HG03045 (cell line): ENCODE measurements around the gene TTC23L.
"Not testable (repeated sequence)": the region's sequence is repeated elsewhere in the genome, so short reads cannot be mapped to it uniquely, and the experiment has no call there.

Source experiments
- ATAC-seq: cut with Tn5 transposase; IDR thresholded peaks from one replicate; pipeline ENCODE4 v1.9.1; 2021; ENCODE audit warnings: mild to moderate bottlenecking, moderate library complexity; ENCODE audit not compliant: unreplicated experiment

The TTC23L gene, protein sequence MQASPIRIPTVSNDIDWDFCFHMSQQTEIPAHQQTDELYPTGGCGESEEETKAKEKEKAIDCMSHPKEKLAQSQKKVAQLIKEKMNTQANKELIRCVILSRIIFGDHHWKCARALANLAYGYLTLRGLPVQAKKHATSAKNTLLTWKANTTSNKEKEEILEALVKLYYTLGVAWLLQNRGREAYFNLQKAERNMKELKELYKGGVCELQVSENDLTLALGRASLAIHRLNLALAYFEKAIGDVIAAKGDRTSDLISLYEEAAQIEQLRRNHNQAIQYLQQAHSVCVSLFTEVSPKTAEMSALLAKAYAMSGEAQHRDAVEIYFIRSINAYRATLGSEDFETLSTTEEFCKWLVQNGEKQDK

DNA sequence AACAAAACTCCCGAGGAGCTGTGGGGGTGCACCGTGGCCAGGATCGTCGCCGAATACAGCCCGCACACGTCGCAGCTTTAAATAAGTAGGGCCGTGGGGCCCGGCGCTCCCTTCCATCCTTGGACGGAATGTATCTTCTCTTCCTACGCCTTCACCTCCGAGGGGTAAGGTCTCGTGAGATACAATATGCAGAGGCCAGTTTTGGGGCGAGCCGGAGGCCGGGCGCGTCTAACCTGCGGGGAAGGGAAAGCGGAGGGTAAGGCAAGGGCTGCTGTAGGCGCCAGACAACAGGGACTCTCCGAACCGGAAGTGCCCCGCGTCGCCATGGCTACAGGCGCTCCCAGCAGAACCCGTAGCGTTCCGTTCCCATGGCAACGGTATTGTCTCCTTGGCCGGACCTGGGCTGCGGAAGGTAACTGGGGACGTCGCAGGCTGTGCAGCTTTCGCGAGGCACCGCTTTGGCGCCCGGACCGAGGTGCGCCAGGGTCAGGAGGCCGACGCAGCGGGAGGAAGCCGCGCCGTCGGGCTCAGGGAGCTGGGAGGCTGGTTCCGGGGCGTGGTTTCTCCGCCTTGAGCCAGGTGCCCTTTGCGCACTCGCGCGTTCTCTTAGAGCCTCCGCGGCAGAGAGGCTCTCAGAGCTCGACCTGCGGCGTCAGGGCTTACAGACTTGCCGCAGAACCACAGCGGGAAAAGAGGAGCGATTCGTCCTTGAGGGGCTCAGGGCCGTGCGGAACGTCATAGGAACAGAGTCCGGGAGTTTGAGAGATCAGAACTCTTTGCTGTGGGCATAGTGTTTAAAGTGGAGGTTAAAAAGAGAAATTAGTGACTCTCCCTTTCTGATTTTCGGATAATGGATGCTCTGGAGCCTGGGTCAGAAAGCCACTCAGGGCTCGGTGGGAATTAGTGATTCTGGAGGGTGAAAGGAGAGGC is at the start of gene TTC23L:
TSS of gene TTC23L (plus strand) at position 380 of the 930 bp plus-strand sequence. CDS start 1,508 bp downstream, outside the sequence.
- peak; percentile 98 for ATAC-seq

DNA sequence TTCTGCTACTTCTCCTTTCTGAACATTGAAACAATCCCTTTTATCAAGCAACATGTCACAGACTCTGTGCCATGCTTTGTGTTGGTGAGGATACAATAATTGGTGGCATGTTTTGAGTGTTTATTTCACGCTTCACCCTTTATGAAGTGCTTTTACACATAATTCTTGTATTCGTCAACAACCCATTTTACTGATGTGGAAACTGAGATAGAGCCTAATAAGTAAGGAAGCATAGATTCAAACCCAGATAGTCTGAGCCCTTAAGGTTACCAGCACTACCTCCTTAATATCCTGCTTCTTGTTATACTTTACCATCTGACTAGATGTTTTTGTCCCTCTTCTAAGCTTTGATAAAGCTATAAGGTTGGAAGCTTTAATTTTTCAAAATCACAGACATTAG is 49.3 kb upstream of the TTC23L start:
- no peak for ATAC-seq

DNA sequence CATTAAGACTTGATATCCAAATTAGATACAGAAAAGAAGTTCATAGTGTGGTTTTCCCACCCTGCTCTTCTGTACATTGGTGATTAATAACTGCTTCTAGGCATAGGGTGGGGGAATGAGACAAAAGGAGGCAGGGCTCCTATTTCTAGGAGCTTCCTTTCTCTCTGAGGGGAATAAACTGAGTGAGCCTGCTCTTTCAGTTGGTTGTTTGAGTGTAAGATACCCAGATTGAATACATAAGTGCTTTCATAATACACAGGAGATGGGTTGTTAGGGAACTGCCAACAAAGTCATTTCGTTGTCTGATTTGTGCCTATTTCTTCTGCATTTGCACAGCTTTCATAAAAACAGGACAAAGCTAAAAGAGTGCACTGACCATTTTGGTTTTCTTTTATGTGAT is 48.9 kb upstream of the TTC23L start:
- no peak for ATAC-seq

DNA sequence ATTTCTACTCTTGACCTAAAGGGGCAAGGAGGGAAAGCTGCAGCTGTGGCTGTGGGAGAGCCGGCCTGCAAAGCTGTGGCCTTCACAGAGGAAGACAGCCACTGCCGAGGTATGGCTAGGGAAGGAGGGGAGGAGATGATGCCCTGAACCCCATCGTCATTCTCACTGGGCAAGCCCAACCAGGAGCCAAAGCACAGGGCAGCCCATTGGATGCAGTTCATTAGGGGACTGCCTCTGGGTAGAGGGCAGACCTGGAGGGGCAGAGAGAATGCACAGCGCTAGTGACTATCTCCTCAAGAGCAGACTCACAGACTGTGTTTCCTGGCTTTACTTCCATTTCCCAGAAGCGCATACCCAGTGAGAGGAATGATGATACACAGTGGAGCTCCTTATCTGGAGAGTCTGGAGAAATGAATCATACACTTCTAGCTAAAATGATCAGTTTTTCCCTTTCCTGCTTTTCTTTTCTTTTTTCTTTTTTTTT is 47.2 kb upstream of the TTC23L start:
- no peak for ATAC-seq

DNA sequence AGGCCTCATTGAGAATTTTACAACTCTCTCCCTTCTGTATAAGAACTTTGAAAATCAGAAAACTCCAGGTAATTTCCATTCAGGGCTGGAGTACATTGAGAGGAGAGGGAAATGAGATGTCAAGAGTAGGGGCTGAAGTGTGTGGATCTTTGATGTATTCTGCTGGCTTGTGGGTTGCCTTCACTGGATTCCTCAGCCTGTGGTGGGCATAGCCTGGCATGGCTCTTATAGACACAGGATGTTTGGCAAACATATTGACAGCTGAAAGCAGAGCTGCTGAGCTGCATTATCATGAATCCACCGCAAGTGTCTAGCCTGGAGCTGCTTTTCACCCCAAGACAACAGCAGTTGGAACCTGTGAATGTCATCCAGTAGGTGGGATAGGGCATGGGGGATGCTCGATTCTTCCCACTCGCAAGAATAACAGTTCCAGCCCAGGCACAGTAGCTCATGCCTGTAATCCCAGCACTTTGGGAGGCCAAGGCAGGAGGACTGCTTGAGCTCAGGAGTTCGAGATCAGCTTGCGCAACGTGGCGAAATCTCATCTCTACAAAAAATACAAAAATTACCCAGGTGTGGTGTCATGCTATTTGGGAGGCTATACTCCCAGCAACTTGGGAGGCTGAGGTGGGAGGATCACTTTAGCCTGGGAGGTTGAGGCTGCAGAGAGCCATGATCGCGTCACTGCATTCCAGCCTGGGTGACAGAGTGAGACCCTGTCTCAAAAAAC is 36.0 kb upstream of the TTC23L start:
- ATAC-seq, result no peak

DNA sequence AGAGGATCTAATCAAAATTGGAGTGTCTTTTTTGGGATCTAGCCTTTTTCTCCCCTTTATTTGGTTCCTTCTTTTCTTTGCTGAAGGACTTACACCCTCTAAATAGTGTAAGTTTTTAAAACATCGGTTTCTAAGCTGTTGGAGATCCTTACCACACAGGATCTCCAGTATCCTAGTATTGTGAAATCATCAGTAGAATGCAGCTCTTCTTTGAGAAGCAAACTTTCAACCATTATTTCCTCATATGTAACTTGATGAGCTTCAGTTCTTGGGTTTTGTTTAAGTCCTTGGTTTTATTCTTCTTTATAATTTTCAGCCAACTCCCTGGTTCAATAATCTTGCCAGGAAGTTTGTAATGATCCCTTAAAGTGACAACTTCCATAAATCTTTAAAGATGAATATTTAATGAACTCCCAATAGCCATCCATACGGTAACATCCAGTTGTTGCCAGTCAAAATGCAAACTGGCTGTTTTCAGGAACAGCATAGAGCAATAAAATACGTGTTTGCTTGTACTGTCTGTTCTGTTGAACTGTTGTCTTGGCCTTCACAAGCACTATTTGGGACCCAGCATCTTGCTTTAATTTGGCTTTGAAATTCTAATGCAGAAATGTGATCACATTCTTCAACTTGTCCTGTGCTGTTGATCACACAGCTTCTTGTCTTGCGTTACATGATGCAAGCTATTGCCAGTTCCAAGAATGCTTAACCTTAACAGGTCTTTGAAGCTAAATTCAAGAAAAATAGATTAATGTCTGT is 34.8 kb upstream of the TTC23L start:
- ATAC-seq, result no peak

DNA sequence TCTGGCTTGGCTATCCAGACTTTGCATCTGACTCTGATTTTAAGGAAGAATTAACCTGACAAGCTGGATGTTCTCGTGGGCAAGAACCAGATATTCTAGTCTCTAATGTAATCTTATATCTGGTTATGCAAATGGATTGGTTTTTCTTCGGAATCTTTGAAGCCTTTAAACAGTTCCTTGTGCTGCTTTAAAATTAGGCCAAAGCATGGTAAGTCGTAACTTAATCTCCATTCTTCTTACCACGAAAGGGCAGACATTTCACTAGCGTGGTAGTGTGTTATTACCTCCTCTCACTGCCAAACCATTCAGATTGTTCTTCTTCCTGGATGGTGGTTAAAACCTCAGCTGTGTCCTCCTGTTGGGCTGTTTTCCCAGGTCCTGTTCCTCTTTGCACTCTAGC is 34.1 kb upstream of the TTC23L start:
- no peak for ATAC-seq

DNA sequence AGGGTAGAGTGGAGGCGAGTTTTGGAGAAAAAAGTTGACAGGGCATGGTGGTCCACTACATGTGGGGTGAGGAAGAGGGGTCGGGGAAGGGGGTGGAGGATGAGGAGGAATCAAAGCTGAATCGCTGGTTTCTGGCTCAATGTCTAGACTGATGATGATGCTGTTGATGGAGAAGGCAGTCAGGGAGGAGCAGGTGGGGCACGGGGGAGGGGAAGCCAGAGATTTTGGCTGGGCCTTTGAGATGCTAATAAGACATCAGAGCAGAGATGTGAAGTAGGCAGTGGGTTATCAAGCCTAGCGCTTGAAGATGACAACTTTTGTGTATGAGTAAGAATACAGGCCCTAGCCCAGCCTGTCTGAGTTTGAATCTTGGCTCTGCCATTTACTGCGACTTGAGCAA is 32.4 kb upstream of the TTC23L start:
- ATAC-seq, result no peak

DNA sequence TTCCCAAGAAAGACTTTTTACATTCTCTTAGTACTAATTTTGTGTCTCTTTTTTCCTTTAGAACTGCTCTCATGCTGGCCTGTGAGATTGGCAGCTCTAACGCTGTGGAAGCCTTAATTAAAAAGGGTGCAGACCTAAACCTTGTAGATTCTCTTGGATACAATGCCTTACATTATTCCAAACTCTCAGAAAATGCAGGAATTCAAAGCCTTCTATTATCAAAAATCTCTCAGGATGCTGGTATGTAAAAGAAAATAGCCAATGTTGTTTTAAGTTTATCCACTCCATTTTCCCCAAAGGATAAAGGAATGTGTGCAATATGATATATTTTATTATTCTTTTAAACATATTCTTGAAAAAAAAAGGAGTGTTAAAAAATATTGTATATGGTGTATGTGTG is 27.3 kb upstream of the TTC23L start:
- ATAC-seq, result no peak

DNA sequence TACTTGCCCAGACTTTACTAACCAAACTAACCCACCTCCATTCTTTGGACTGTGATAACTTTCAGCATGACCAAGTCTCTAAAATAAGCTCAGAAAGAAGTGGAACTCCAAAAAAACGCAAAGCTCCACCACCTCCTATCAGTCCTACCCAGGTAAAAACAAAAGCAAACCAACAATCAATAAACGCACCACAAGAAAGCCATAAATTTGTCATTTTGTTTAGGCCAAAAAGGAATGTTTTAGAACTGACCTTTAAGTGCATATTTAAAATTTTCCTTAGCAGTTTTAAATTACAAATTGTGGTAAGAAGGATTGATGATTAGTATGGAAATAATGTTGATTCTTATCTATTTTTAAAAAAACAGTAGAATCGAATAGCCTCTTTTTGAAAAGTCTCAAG is 25.5 kb upstream of the TTC23L start:
- ATAC-seq, result no peak

DNA sequence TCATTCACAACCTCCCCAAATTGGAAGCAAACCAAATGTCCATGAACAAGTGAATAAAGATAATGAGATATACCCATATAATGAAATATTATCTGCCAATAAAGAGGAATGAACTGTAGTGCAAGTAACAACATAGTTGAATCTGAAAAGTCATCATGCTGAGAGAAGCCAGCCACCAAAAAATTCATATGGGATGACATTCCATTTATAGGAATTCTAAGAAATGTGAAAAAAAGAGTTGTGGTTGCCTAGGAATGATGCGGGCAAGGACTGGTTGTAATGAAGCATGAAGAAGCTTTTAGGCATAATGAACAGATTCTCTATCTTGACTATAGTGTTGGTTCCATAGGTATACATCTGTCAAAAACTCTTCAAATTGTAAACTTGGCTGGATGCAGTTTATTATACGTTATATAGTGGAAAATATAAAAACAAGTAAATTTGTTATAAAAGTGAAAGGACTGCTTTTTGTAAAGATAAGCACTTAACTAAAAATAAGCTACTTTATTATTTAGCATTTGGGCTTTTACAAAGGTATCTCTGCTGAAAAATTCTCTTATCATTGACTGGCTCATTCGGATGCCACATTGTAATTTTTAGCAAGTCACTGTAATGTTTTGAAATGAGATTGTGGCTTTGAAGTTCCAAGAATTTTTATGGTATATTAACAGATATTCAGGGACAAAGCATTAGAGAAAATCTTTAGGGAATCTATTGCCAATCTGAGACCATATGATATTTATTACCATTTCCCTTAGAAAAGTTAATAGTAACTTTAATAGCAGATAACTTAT is 21.2 kb upstream of the TTC23L start:
- ATAC-seq, result no peak

DNA sequence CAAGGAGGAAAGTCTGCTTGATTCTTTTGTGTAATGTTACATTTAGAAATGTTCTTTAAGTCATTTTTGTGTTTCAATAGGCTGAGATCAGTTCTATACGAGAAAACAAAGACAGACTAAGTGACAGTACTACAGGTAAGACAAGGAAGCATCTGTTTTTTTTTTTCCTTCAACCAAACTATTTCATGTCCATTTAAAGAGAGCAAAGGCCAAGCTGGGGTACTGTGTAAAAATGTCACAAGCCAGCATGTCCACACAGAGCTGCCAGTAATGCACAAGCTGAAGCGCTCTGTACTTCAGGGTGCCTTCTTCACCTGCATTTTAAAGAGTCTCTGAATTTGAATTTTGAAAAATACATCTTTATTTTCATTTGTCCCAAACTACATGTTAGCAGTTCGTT is 20.2 kb upstream of the TTC23L start:
- ATAC-seq, result no peak

DNA sequence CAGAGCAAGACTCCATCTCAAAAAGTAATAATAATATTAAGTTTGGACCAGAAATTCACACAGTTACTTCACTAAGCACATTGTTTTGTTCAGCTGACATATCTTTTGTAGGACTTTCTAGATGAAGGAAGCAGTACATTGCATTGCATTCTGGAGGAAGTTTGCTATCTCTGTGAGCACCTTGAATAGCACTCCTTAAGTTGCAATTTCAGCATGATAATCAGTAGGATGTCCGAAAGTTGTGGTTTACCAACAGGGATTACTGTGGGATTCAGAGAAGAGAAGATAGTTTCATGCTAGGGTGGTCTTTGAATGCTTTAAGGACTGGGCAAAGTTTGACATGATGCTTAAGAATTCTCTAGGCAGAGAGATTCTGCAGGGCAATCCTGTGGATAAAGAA is 18.4 kb upstream of the TTC23L start:
- no peak for ATAC-seq

DNA sequence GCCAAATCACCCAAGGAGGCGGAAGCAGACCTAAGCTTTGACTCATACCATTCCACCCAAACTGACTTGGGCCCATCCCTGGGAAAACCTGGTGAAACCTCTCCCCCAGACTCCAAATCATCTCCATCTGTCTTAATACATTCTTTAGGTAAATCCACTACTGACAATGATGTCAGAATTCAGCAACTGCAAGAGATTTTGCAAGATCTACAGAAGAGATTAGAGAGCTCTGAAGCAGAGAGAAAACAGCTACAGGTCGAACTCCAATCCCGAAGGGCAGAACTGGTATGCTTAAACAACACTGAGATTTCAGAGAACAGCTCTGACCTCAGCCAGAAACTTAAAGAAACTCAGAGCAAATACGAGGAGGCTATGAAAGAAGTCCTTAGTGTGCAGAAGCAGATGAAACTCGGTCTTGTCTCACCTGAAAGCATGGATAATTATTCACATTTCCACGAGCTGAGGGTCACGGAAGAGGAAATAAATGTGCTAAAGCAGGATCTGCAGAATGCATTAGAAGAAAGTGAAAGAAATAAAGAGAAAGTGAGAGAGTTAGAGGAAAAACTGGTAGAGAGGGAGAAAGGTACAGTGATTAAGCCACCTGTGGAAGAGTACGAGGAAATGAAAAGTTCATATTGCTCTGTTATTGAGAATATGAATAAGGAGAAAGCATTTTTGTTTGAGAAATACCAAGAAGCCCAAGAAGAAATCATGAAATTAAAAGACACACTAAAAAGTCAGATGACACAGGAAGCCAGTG is 15.8 kb upstream of the TTC23L start:
- no peak for ATAC-seq

DNA sequence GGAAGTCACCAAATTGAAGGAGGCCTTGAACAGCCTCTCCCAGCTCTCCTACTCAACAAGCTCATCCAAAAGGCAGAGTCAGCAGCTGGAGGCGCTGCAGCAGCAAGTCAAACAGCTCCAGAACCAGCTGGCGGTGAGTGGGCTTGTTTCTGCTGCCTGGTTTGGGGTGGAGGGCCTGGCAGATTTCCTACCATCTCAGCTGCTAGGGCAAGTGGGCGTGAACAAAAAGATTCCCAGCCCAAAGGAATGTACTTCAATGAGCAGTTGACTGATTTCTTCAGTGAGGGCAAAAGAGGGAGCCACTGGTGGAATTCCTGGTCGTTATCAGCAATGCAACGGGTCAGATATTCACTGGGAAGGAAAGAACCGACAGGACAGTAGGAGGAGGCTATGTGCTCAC is 12.6 kb upstream of the TTC23L start:
- ATAC-seq, result no peak

DNA sequence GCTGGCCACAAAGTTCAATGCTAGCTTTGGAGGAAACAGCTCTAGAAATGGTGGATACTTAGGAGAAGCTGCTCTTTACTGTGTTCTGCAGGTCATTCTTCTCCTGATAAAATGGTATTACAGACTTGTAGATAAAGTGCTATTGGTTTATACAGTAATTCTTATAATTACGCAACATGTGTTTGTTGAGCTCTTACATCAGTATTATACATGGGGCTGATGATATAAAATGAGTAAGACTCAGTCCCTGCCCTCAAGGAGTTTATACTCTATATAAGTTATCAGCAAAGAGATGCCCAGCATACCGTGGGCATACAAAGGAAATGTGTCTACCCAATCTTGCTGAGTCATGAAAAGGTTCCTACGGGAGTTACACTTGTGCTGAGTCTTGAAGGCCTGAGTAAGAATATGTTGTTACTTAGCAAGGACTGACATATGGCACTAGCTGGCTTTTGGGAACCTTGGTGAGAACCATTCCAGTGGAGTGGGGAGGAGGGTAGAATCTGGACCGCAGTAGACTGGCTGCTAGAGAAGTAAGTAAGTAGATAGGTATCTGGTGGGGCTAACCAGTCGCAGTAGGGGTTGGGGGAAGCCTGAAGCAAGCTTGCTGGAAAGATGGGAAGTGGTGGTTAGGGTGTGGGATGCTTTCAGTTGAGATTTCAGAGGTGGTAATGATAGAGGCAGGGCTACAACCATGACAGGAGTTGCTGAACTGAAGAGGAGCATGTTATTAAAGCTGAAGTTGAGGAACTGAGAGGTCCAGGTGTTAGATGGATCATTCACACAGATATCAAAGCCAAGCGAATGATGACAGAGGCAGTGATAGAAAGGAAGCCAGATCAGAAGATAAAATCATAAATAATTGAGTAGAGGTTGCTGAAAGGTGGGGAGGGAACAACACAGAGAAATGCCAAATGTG is 11.1 kb upstream of the TTC23L start:
- no peak for ATAC-seq

DNA sequence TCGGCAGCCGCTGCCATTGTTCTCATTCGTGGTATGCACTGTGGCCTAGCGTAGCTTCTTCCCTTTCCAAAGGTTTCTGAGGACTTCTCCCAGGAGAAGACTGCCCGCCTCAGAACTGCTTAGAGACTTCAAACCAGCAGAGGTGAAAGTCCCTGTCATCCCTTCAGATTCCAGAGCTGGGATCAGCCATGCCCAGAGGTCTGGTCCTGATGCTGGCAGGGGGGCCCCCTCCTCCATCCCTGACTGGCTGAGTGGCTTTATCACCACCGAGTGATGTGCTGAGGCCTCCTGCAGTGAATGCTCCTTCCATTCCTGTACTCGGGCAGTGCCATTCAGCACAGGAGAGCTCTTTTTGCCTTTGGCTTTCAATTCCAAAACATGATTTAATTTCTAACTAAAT is 8.1 kb upstream of the TTC23L start:
- not testable (repeated sequence) for ATAC-seq

DNA sequence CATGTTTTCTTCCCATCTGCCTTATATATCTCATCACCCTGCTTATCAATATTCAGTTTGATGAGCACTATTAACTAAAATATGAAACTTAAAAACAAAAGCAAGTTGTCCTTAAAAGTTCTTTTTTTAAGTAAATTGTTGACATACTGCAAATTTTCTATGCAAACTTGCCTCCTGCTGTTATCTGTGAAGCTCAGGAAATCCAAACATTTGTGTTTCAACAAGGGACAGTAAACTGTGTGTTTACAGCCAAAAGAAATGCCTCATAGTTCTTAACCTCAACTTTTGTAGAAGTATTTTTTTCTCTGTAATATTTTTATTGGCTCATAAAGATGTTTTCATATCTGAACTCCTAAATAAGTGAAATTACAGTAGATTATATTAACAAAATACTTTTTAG is 7.7 kb upstream of the TTC23L start:
- no peak for ATAC-seq
